Loucy (cell line): ENCODE results near the gene LCP1.

Source experiments
- H2AFZ ChIP-seq: fragments of 200-600 bp; sonication (generic); 2 replicates; pipeline ENCODE4 v1.6.0; 2016; ENCODE audit warnings: antibody characterized with exemption, mild to moderate bottlenecking, low read length, moderate library complexity
- H3F3A ChIP-seq: fragments of 200-600 bp; 2 replicates; pipeline ENCODE4 v1.6.0; 2016; ENCODE audit warnings: antibody characterized with exemption, low read depth, mild to moderate bottlenecking
- H3K27me3 ChIP-seq: fragments of 200-600 bp; sonication (generic); 2 replicates; pipeline ENCODE4 v1.6.1; 2014; ENCODE audit warnings: low read length, mild to moderate bottlenecking; ENCODE audit not compliant: insufficient read depth, poor library complexity, severe bottlenecking
- H3K36me3 ChIP-seq: fragments of 200-600 bp; sonication (generic); 2 replicates; pipeline ENCODE4 v1.6.1; 2016; ENCODE audit warnings: low read length; ENCODE audit not compliant: insufficient read depth
- H3K4me1 ChIP-seq: fragments of 200-600 bp; sonication (generic); 2 replicates; pipeline ENCODE4 v1.5.1; 2014; ENCODE audit warnings: low read length, mild to moderate bottlenecking; ENCODE audit not compliant: insufficient read depth, poor library complexity, severe bottlenecking
- H3K4me2 ChIP-seq: fragments of 200-600 bp; sonication (generic); 2 replicates; pipeline ENCODE4 v1.6.0; 2014; ENCODE audit warnings: antibody characterized with exemption, low read length, low read depth, mild to moderate bottlenecking; ENCODE audit not compliant: poor library complexity, severe bottlenecking
- H3K4me3 ChIP-seq: fragments of 200-600 bp; sonication (generic); 2 replicates; pipeline ENCODE4 v1.5.1; 2014; ENCODE audit warnings: low read length, mild to moderate bottlenecking, mixed read lengths; ENCODE audit not compliant: poor library complexity, severe bottlenecking
- H3K79me2 ChIP-seq: fragments of 200-600 bp; sonication (generic); 2 replicates; pipeline ENCODE4 v1.6.1; 2014; ENCODE audit warnings: low read length; ENCODE audit not compliant: insufficient read depth
- H3K9ac ChIP-seq: fragments of 200-600 bp; sonication (generic); 2 replicates; pipeline ENCODE4 v1.6.0; 2014; ENCODE audit warnings: mild to moderate bottlenecking, low read depth, low read length, moderate library complexity; ENCODE audit not compliant: poor library complexity, severe bottlenecking
- H3K9me2 ChIP-seq: fragments of 200-600 bp; sonication (generic); replicated peaks from 2 replicates; pipeline ENCODE4 v1.6.1; 2016; ENCODE audit warnings: low read depth, low read length, mixed read lengths
- H3K9me3 ChIP-seq: fragments of 200-600 bp; sonication (generic); 2 replicates; pipeline ENCODE4 v1.6.1; 2014; ENCODE audit warnings: mild to moderate bottlenecking, antibody characterized with exemption, low read length, low read depth; ENCODE audit not compliant: insufficient read depth
- H4K20me1 ChIP-seq: fragments of 200-600 bp; sonication (generic); 2 replicates; pipeline ENCODE4 v1.6.0; 2014; ENCODE audit warnings: antibody characterized with exemption, low read length, mild to moderate bottlenecking; ENCODE audit not compliant: insufficient read depth, poor library complexity, severe bottlenecking
- CTCF ChIP-seq: fragments of 200-600 bp; sonication (generic); conservative IDR thresholded peaks from 2 replicates; pipeline ENCODE4 v1.5.1; 2014; ENCODE audit warnings: mild to moderate bottlenecking, antibody characterized with exemption, low read length
- EZH2phosphoT487 ChIP-seq: fragments of 200-600 bp; IDR thresholded peaks from 2 replicates; pipeline ENCODE4 v1.6.1; 2018; ENCODE audit warnings: antibody characterized with exemption, mild to moderate bottlenecking, moderate library complexity, borderline replicate concordance

Gene LCP1

GRCh38 chr13:46210362-46211083 is 28.5 kb upstream of the LCP1 start:
- Histone ChIP-seq H3F3A (peaks cover 6% of the 10 kb centered on the region; the same call in 1 of the 2 replicates), H3K27me3 (no peaks in the 10 kb centered on the region), H3K36me3 (no peaks in the 10 kb centered on the region), H2AFZ (peak overlapping the region; percentile 90; the same call in 1 of the 2 replicates), H3K9ac (peak overlapping the region; percentile 72), H3K4me3 (peak overlapping the region; percentile 74), H3K9me2 (no peaks in the 10 kb centered on the region), H3K79me2 (peaks cover 8% of the 10 kb centered on the region; the same call in 1 of the 2 replicates), H4K20me1 (no peaks in the 10 kb centered on the region), H3K9me3 (no peaks in the 10 kb centered on the region), H3K4me1 (peaks cover 45% of the 10 kb centered on the region), H3K4me2 (peak overlapping the region; percentile 82)
- TF ChIP-seq CTCF (no peak), EZH2phosphoT487 (no peak)

GRCh38 chr13:46207828-46208227 is 25.9 kb upstream of the LCP1 start:
- H3K9me3 ChIP-seq = no peaks in the 10 kb centered on the region
- no peaks in the 10 kb centered on the region for H3K27me3 ChIP-seq
- no peaks in the 10 kb centered on the region for H4K20me1 ChIP-seq
- H3F3A ChIP-seq = peaks cover 10% of the 10 kb centered on the region
- no peak overlapping the region; the same call in 1 of the 2 replicates for H2AFZ ChIP-seq
- H3K4me3 ChIP-seq = no peak overlapping the region
- peaks cover 62% of the 10 kb centered on the region for H3K4me1 ChIP-seq
- peaks cover 8% of the 10 kb centered on the region; the same call in 1 of the 2 replicates for H3K79me2 ChIP-seq
- H3K36me3 ChIP-seq = no peaks in the 10 kb centered on the region
- H3K9ac ChIP-seq = no peak overlapping the region
- no peak overlapping the region for H3K4me2 ChIP-seq
- no peaks in the 10 kb centered on the region for H3K9me2 ChIP-seq
- TF ChIP-seq EZH2phosphoT487 = no peak
- no peak for TF ChIP-seq CTCF

DNA sequence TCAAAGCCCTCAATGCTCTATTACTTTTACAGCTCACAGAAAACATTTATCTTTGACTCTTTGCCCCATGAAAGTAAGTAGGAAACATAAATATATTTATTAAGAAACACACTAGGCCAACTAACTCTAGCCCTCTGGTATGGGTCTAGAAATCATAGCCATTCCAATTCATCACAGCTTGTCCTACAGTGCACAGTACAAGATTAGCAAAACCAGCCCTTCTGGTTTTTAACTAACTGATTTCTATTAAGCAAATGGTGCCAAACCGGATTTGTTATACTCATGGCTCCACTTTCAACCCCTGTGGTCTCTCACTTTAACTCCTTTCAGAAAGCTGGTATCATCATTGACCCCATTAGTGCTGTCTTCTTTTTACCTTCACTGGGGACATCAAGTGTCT is 24.2 kb upstream of the LCP1 start:
- Histone ChIP-seq H3K36me3 (no peaks in the 10 kb centered on the region), H3K9ac (no peak overlapping the region), H4K20me1 (no peaks in the 10 kb centered on the region), H3K79me2 (peaks cover 8% of the 10 kb centered on the region; the same call in 1 of the 2 replicates), H3K9me3 (no peaks in the 10 kb centered on the region), H3K4me3 (peak overlapping the region; percentile 36), H3K9me2 (no peaks in the 10 kb centered on the region), H3K4me1 (peaks cover 69% of the 10 kb centered on the region), H2AFZ (no peak overlapping the region), H3K27me3 (no peaks in the 10 kb centered on the region), H3K4me2 (peak overlapping the region; percentile 56), H3F3A (peaks cover 10% of the 10 kb centered on the region)
- TF ChIP-seq CTCF (no peak), EZH2phosphoT487 (no peak)
